GM19372 (cell line): ENCODE results near the gene COL4A1.

Experiments used
- ATAC-seq: cut with Tn5 transposase; IDR thresholded peaks from one replicate; pipeline ENCODE4 v1.9.1; 2021; ENCODE audit warnings: mild to moderate bottlenecking, low read depth, moderate library complexity; ENCODE audit not compliant: unreplicated experiment

COL4A1 gene

GRCh38 chr13:110108348-110109139, 198.4 kb downstream of the COL4A1 start:
- no peak for ATAC-seq

GRCh38 chr13:110107568-110108347, 199.2 kb downstream of the COL4A1 start:
- ATAC-seq: no peak

- ATAC-seq: no peak
Observed at GRCh38 chr13:110106726-110107125, 200.2 kb downstream of the COL4A1 start.

GRCh38 chr13:110105136-110105535, 201.8 kb downstream of the COL4A1 start:
- no peak for ATAC-seq

GRCh38 chr13:110103534-110103933, 203.4 kb downstream of the COL4A1 start:
- ATAC-seq: no peak

GRCh38 chr13:110103026-110103425, 203.9 kb downstream of the COL4A1 start:
- ATAC-seq: no peak

GRCh38 chr13:110102053-110102452, 204.9 kb downstream of the COL4A1 start:
- ATAC-seq: no peak

- ATAC-seq: no peak
Observed at GRCh38 chr13:110099922-110100321, 207.0 kb downstream of the COL4A1 start.
